T-helper 9 cell (primary cell): ENCODE results near the gene PLA2G4A.
"Not testable (repeated sequence)": the region's sequence is repeated elsewhere in the genome, so short reads cannot be mapped to it uniquely, and the experiment has no call there.

ENCODE experiments used
- DNase-seq: peaks from one replicate; pipeline ENCODE4 v3.0.0-alpha.2; 2020

PLA2G4A gene

DNA sequence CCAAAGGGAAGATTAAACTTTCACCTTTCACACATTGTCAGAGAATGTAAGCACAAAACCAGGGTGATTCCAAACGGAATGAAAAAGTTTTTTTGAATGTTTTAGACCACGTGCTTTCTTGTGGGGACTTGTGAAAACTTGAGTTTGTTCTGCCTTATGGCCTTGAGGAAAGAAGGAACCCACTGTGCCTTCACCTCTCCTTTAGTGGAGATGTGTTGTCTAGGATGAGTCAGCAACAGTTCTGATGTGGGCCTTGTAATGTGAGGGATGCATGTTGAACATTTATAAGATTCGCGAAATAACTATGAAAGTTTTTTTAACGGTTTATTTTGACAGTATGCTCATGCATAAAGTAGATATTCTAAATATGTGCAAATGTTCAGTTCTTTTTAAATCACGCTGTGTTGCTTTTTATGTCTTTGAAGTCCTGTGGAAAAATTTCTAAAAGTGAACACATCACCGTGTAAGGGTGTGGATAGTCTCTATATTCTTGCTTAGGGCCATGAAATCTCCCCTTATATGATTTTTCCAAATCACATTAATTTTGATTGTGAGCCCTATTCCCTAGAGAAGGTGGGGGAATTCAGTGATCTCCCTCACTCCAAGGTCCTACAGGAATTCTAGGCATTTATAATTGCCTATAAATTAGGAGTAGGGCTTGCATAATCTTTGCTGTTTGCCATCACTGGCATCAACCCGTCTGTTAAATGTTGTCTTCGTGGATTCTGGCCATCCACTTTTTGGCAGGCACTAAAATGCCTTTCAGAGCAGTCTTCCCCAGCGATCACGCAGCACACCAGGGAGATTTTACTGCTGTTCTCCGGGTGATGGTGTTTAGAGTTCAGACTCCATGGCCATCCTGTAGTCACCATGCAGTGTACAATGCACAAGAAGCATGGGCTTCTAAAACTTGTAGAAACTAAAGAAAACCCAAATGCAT is 47.4 kb downstream of the PLA2G4A start:
- DNase-seq, result no peak

DNA sequence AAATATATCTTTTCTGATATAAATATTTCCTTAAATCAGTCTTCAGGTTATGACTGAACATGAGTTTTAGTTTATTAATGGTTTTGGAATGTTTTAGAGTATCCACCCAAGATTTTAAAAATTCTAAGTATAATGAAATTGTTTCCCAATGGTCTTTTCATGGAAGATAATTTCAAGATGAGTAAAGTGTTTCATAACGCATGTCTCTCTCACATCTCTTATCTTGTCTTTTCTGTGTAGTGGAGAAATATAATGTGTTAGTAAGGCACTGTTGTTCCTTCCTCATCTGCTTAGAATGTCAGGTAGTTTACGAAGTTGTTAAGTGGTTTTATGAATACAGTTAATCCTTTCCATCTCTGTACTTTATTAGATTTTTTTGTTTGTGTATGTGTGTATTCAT is 49.6 kb downstream of the PLA2G4A start:
- no peak for DNase-seq

DNA sequence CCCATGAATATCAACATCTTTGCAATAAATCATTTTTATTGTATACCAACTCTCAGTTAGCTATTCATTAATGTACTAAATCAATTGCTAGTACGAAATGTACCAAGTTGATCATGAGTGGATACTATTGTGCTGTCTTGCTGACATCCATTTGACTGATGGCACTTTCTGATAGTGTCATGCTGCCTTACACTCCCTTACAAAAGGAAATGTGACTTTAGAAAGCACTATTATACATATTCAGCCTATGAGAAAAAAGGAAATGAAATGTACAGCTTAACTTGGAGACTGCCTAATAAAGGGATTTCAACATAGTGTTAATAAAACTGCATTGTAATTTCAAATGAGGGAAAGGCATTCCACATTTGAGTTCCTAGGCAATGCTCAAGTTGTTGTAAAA is 52.2 kb downstream of the PLA2G4A start:
- no peak for DNase-seq

DNA sequence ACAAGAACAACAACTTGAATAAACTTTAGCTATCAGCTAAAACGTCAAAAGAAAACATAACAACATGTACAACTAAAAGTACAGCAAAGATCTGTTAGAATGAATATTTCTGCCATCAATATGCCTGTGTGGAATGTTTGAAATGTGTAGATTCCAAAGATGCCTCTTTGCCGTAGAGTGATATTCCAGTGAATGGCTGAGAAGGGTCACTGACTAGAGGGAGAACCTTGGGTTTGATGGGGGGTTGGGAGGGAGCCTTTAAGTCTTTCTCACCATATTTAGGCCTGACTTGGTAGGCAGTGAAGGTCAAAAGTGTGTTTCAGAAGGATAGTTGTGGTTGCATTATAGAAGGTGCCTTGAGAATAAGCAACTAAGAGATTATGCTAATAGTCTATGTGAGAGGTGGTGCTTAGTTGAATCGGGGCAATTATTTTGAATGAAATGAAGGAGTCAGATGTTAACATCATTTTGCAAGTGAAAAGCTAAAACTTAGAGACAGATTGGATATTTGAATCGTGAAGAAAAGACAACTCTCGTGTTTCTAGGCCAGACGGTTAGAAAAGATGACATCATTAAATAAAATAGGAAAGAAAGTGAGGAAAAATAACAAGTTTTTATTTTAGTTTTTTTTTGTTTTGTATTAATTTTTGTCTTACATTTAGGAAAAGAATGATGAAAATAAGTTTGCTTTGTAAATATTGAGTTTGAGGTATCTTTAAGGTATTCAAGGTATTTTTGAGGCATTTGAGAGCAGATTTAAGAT is 53.8 kb downstream of the PLA2G4A start:
- no peak for DNase-seq

DNA sequence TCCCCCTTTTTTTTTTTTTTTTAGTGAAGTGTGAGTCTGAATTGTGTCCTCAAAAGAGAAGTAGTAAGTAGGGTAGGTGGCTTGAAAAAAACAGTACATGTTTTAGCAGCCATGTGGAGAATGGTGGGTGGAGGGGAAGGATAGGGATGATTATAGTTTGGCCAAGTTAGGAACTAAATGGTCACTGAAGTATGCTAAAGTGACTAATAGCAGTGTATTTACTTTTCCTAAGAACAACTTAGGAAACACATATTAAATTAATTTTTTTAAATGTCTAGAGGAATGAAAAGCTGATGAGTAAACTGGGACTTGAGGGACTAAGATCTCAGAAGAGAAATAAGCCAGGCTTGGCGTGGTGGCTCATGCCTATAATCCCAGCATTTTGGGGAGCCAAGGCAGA is 55.5 kb downstream of the PLA2G4A start:
- no peak for DNase-seq

DNA sequence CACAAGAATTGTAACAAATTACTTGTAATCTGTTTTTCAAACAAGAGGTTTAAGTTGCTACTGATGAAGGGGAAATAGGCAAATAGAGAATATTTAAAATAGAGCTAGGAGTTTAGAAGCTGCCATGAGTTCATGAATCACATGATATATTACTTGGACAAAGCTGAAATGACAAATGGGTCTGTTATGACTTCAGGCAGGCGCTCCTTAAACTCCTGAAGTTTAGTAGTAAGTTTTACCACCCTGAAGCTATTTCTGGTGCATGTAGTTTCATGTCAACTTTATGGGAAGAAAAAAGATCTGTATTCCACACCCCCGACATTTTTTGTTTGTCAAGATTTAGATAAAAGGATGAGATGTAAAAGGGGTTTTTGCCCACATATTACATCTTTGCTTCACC is 58.5 kb downstream of the PLA2G4A start:
- DNase-seq, result no peak

DNA sequence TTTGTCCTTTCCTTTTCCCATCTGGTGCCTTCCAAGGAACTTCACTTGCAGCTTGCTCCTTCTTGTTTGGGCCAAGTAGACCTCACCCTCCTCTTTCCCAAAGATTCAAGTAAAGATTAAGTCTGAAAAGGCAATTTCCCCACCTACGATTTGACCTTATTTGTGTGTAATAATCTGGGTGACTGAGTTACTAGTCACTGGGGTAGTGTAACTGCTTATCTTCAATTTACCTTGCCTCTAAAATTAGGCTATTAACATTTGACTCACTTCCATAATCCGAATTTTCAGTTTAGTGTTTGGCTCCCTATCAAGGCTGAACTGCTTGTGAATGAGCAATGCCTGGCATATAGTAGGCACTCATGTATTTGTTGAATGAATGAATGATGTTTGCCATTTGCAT is 59.6 kb downstream of the PLA2G4A start:
- no peak for DNase-seq

DNA sequence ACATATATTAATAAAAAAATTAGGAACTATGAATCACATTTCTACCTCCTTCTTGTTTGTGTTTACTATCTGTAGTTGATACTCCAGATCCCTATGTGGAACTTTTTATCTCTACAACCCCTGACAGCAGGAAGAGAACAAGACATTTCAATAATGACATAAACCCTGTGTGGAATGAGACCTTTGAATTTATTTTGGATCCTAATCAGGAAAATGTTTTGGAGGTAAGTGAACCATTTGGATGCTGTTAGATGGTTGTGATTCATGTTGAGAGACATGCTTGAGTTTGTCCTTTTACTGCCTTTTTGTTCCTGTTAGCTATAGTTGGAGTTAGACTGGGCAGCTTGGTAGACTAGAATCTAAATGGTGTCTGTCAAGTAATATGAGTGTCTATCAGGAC is 64.2 kb downstream of the PLA2G4A start:
- no peak for DNase-seq

DNA sequence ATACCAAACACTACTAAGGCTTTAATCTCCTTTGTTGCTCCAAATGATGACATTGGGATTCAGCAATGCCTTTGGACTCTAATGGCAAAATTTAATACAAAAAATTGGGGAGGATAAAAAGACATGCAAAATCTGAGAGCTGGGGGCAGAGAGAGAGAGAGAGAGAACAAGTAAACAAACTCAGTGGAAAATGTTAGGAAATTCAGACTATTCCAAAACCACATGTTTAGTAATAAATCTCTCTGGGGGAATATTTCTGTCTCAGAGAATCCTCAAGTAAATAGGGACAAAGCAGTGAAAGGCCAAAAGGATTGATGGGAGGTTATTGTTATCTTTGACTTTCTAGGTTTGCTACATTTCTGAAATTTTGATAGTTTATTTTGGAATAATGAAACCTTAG is 65.7 kb downstream of the PLA2G4A start:
- no peak for DNase-seq

DNA sequence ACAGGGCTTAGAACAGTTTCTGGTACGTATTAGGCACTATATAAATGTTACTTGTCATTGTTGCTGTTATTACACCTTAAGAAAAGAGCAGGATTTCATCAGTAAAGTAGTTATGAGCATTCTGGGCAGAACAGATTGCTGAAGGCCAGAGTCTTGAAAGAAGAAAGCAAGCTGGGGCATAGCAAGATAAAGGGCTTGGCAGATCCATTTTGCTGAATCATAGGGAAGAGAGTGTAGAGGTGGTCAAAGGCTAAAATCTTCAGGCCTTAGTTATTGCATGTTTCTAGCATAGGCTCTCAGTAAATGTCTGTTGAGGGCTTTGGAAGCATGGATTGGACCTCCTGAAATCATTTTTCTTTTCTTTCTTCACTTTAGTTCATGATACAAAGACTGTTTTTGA is 67.5 kb downstream of the PLA2G4A start:
- DNase-seq, result no peak

DNA sequence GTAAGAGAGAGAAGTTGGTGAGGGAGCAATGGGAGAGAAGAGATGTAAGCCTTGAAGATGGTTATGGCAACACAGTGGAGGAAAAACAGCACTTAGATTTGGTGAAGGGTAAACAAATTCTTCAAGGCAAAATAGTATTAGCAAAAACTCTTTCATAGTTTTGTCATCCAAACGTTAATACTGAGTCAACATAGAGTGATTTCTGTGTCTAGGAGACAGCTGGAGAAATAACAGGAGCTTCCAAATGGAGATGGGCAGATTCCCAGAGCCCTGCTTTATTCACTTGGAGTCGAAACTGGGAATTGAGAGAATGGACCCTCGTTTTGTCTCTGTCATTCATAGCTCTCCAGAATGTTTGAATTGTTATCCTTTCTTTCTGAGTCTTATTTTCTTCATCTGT is 68.3 kb downstream of the PLA2G4A start:
- DNase-seq, result no peak

DNA sequence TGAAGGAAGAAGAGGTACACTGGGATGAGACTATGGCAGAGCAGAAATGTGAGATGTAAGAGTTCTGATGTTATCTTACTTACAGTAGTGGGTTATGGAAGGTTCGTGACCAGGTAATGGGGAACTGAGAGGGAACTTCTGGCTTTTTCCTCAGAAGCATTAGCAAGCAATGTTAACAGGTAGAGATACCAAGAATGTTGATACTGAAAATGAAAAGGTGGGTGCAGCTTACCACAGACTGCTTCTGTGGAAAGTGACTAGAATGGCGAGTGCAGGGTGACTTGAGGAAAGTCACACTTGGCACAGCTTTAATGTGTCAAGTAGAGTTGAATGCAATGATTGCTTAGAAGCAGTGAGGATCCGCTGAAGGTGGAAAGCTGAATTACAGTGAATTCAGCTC is 70.8 kb downstream of the PLA2G4A start:
- no peak for DNase-seq

DNA sequence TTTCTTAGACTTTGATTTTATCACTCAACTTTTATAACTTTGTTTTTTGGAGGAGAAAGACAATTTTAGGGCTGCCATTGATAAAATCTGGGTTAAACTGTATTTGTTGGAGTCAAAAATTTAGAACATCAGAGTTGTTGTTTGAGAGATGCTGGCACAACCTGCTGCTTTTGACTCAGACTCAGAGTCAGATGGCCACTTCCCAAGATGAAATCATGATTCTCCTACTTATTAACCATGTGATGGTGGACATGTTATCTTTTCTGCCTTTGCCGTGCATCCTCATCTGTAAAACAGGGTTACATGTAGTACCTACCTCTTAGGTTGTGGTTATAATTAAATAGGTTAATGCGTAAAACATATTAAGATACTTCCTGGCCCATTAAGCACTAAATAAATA is 71.2 kb downstream of the PLA2G4A start:
- DNase-seq, result no peak

DNA sequence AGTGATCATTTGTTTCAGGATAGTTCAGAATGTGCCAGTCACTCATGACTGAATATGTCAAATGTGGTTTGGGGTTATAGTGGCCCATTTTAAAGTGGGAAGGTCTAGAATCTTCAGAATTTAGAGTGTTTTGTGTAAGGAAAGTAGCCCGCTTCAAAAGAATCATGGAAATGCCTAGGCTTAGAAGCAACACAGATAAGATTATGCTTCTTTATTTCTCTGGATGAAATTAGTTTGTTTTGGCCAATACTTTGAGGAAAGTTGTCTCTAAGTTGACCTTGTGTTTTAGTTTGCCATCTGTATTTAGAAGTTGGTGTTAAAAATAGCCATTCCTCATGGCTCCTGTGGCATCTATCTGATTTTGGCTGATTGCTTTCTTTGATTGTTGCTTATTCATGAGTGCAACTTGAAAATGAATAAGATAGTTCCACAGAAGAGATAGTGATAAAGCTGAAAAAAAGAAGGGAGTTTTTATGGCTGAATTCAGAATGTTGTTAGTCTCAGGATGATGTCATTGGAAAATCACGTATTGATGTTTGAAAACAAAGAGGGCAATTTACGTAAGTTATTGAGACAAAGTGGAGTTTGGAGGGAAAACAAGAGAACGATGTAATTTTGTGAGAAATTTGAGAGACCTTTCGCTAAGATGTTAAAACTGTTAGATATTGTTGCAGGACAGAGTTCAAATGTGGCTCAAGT is 71.9 kb downstream of the PLA2G4A start:
- no peak for DNase-seq

DNA sequence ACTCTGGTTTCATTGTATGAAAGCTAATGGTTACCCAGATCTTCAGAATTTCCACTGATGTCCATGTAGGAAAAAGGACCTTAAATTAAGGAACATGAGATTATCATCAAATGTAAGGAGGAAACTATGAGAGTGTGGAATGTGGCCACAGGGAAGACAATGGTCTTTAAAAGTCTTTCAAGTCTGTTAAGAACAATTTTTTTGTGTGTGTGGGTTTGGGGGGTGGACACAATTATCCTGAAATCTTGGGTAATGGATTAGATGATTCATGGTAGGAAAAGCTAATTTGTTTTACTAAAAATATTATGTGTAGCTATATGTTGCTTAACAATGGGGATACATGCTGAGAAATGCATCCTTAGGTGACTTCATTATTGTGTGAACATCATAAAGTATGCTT is 72.9 kb downstream of the PLA2G4A start:
- DNase-seq, result no peak

DNA sequence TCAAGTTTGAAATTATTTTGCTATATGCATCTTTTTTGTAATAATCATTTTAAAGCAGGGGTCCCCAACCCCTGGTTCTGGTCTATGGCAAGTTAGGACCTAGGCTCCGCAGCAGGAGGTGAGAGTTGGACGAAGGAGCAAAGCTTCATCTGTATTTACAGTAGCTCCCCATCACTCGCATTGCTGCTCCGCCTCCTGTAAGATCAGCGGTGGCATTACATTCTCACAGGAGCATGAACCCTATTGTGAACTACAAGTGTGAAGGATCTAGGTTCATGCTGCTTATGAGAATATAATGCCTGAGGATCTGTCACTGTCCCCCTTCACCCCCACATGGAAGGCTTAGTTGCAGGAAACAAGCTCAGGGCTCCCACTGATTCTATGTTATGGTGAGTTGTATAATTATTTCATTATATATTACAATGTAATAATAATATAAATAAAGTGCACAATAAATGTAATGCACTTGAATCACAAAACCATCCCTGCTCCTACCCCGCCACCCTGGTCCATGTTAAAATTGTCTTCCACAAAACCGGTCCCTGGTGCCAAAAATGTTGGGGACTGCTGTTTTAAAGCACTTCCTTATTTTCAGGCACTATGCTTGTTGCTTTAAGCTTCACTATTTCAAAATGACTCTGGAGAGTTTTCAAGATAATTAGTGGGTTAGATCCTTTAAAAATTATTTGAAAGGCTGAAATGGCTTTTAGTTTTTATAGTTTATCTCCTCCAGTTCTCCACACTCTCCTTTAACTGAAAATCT is 74.8 kb downstream of the PLA2G4A start:
- no peak for DNase-seq

DNA sequence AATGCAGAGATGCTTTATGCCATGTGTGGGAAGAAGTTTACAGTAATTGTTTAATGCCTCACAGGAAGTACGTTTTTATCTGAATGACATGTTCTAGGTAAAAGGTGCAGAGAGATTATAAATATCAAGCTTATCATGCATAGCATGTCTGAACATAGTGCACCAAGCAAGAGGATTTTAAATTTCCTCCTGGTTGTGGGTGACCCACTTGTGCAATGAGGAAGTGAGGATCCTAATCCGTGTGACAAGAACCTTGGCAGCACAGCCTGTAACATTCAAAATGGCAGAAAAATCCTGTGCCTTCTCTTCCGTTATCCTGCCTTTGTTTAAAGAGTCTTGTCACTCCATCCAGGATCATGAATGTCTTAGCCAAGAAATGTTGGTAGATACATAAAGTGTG is 75.6 kb downstream of the PLA2G4A start:
- no peak for DNase-seq

DNA sequence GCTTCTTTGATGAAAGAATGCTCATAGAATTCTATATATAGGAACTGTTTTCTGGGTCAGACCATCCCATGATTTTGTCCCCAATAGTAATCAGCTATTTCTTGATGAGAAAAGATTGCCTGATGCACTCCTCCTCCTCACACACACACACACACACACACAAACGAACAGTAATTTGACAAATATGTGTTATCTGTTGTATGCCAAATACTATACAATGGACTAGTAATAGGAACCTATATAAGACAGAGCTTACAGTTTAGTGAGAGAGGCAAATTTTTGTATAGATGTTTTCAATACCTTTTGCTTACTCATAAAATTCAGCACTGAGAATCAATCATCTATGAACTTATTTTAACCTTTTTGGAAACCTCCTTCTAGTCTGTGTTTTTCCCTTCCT is 76.8 kb downstream of the PLA2G4A start:
- no peak for DNase-seq

DNA sequence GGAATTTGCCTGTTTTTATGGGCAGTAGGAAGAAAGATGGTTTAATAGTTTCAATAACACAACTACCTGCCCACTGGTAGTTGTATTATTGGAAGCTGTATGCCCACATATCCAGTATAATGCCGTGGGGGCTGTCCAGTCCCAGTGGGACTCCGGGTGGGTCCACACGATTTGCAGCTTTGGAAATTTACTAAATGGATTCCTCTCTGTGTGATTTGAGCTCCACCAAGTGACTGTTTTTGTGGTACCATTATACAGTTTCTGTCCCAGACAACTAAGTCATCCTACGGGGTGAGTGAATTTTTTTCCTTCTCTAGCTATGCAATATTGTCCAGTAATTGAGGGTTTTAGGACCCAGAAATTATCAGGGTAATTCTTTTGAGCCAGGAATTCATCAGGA is 86.8 kb downstream of the PLA2G4A start:
- no peak for DNase-seq

DNA sequence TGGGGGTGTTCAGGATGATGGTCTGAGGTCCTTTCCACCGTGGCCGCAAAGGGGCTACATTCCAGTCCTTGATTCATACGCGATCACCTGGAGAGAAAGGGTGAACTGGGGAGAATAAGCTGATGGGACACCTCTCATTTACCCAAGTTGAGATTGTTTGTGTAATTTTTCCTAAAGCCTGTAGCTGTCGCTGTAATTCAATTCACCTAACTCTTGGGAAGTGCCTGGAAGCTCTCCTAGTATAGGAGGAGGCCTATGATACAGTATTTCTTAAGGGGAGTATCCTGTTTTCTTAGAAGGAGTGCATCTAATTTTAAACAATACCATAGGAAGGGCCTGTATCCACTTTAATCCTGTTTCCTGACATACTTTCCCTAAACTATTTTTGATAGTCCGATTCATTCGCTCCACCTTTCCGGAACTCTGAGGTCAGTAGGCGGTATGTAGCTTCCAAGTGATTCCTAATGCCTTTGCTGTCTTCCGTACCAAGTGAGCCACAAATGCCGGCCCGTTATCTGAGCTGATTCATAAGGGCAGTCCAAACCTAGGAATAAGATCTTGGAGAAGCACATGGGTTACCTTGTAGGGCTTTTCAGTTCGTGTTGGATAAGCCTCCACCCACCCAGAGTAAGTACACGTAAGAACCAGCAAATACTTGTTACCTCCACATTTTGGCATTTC is 88.5 kb downstream of the PLA2G4A start:
- not testable (repeated sequence) for DNase-seq

DNA sequence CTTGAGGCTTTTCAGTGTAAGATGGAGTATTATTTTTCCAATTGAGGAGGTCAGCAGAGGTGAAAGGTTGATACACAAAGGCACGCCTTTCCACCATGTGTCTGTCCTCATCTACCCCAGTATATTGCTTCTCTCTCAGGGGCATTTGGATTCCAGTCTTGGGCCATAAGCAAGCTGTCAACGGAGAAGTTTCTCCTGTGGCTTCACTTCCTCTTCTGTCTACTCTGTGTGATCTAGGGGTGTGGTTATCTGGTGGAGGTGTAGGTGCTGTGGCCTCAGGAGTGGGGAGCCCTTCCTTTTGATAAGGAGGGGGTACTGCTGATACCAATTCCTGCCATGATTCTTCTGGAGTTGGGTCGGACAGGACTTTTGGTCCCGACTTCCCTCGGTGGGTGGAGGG is 92.6 kb downstream of the PLA2G4A start:
- not testable (repeated sequence) for DNase-seq

DNA sequence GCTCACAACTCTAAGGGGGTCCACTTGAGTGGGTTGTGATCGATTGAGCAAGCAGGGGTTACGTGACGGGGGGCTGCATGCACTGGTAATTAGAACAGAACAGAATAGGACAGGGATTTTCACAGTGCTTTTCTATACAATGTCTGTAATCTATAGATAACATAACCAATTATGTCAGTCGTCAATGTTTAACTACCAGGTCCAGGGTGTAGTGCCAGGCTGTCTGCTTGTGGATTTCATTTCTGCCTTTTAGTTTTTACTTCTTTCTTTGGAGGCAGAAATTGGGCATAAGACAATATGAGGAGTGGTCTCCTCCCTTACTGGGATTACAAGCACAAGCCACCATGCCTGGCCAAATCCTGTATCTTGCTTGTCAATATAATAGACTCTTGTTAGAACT is 94.1 kb downstream of the PLA2G4A start:
- DNase-seq, result not testable (repeated sequence)
